Mesothelial cell of epicardium (in vitro differentiated cells): ENCODE results near the gene LMAN2. TPM values are rescaled to one million over a fixed set of nuclear protein-coding genes. Genes with fewer than 3 reads are reported as not detected.

Source experiments
- DNase-seq, 2 experiments: peaks; one replicate each; pipeline ENCODE4 v3.0.0; 2021; ENCODE audit warnings: low spot score in 2 of 2; ENCODE audit not compliant: unreplicated experiment in 2 of 2
- H3K27ac Mint-ChIP-seq: 2 replicates; pipeline ENCODE4 v1.8.0; 2021; ENCODE audit warnings: mixed read lengths
- H3K27me3 Mint-ChIP-seq: 2 replicates; pipeline ENCODE4 v1.8.0; 2021; ENCODE audit warnings: low read depth, mixed read lengths
- H3K36me3 Mint-ChIP-seq: 2 replicates; pipeline ENCODE4 v1.8.0; 2021; ENCODE audit warnings: mixed read lengths
- H3K4me1 Mint-ChIP-seq: 2 replicates; pipeline ENCODE4 v1.8.0; 2021; ENCODE audit warnings: mixed read lengths
- H3K4me3 Mint-ChIP-seq: 2 replicates; pipeline ENCODE4 v1.8.0; 2021; ENCODE audit warnings: mild to moderate bottlenecking, moderate library complexity, mixed read lengths
- H3K9me3 Mint-ChIP-seq: 2 replicates; pipeline ENCODE4 v1.8.0; 2021; ENCODE audit warnings: mixed read lengths
- total RNA-seq: library from RNA; stranded (reverse); gene quantifications from 3 replicates; pipeline ENCODE4 v1.2.1, GENCODE V29; 2021
- TF ChIP-seq, protein P1 (sequence below): fragments of 200-600 bp; sonication (generic); IDR thresholded peaks from one replicate; pipeline ENCODE4 v1.5.0; 2021; ENCODE audit warnings: antibody characterized with exemption; ENCODE audit not compliant: unreplicated experiment

LMAN2 gene
- total RNA-seq, 1 donor from 2014 or later = 85.4 TPM

DNA sequence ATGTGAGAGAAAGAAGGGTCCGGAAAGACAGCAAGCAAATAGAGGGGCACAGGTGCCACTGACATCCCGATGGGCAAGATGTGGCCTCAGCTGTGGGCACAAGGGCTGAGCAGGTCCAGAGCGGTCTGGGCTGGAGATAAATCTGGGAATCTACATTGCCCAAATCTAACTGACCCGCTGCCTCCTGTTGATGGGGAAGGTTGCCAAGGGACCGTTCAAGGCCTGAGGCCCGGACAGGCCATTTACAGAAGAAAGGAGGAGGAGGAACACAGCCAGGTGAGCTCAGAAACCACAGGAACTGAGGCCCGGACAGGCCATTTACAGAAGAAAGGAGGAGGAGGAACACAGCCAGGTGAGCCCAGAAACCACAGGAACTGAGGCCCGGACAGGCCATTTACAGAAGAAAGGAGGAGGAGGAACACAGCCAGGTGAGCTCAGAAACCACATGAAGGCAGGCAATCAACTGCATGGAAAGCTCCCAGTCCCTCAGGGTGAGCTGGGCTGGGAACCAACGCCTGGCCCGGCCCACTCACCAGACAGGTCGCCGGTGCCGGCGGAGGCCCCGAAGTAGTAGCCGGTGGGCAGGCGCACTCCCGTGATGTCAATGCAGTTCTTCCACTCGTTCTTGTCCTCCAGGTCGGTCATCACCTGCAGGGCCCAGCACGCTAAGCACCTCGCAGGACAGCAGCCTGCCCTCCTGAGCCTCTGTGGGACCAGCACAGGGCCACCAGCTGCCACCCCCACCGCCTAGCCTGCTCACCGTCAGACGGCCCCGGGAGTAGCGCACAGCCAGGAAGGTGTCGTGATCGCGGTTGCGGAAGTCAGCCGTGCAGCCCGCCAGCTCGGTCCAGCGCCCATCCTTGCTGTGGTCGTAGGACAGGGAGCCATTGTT is 14.6 kb downstream of the LMAN2 start:
- H3K27ac Mint-ChIP-seq = no peak overlapping the region
- TF ChIP-seq, protein P1, sequence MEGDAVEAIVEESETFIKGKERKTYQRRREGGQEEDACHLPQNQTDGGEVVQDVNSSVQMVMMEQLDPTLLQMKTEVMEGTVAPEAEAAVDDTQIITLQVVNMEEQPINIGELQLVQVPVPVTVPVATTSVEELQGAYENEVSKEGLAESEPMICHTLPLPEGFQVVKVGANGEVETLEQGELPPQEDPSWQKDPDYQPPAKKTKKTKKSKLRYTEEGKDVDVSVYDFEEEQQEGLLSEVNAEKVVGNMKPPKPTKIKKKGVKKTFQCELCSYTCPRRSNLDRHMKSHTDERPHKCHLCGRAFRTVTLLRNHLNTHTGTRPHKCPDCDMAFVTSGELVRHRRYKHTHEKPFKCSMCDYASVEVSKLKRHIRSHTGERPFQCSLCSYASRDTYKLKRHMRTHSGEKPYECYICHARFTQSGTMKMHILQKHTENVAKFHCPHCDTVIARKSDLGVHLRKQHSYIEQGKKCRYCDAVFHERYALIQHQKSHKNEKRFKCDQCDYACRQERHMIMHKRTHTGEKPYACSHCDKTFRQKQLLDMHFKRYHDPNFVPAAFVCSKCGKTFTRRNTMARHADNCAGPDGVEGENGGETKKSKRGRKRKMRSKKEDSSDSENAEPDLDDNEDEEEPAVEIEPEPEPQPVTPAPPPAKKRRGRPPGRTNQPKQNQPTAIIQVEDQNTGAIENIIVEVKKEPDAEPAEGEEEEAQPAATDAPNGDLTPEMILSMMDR = no peak
- H3K36me3 Mint-ChIP-seq = peaks cover 30% of the 10 kb centered on the region

DNA sequence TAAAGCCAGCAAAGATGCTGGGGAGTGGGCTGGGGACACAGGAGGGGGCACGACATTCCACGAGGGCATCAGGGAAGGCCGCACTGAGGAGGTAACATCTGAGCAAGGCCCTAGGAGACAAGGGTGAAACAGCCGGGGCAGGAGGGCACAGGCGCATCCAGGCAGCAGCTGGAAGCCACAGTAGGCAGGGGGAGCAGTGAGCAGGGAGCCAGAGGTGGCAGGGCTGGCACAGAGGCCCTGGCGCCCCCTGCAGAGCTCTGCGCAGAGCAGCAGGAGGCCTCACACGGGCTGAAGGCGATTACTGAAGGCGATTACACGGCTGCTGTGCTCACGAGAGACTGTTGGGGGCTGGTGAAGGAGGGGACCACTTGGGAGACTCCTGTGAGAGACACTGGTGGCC is 15.4 kb downstream of the LMAN2 start:
- TF ChIP-seq, protein P1 = no peak
- no peak overlapping the region for H3K4me3 Mint-ChIP-seq
- peaks cover 25% of the 10 kb centered on the region for H3K36me3 Mint-ChIP-seq
- no peak for DNase-seq
- no peaks in the 10 kb centered on the region for H3K4me1 Mint-ChIP-seq
- no peaks in the 10 kb centered on the region for H3K9me3 Mint-ChIP-seq
- H3K27me3 Mint-ChIP-seq = no peaks in the 10 kb centered on the region
- H3K27ac Mint-ChIP-seq = no peak overlapping the region

More for the DNA sequence above, 14.6 kb downstream of the LMAN2 start:
- Mint-ChIP-seq H3K27me3 (no peaks in the 10 kb centered on the region), H3K9me3 (no peaks in the 10 kb centered on the region), H3K4me3 (no peak overlapping the region), H3K4me1 (no peaks in the 10 kb centered on the region)
- DNase-seq = no peak

DNA sequence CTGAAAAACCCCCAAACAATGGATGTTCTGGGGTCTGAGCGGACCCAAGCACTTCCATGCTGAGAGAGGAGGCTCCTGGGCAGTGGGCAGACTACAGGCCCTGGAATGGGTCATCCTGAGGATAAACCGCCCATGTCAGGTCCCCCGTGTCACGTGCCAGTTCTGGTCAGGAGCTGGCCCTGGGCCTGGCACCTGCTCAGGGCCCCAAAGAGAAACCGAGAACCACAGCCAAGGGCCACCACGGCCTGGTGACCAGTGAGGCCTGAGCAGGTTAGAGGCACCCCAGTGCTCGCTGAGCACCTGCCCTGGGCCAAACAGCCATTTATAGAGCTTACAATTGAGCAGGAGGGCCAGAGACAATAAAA is 15.8 kb downstream of the LMAN2 start:
- Mint-ChIP-seq H3K27me3 (no peaks in the 10 kb centered on the region), H3K4me1 (no peaks in the 10 kb centered on the region), H3K4me3 (no peak overlapping the region), H3K9me3 (no peaks in the 10 kb centered on the region), H3K27ac (no peak overlapping the region), H3K36me3 (peaks cover 28% of the 10 kb centered on the region)
- DNase-seq = no peak
- TF ChIP-seq, protein P1 = no peak

DNA sequence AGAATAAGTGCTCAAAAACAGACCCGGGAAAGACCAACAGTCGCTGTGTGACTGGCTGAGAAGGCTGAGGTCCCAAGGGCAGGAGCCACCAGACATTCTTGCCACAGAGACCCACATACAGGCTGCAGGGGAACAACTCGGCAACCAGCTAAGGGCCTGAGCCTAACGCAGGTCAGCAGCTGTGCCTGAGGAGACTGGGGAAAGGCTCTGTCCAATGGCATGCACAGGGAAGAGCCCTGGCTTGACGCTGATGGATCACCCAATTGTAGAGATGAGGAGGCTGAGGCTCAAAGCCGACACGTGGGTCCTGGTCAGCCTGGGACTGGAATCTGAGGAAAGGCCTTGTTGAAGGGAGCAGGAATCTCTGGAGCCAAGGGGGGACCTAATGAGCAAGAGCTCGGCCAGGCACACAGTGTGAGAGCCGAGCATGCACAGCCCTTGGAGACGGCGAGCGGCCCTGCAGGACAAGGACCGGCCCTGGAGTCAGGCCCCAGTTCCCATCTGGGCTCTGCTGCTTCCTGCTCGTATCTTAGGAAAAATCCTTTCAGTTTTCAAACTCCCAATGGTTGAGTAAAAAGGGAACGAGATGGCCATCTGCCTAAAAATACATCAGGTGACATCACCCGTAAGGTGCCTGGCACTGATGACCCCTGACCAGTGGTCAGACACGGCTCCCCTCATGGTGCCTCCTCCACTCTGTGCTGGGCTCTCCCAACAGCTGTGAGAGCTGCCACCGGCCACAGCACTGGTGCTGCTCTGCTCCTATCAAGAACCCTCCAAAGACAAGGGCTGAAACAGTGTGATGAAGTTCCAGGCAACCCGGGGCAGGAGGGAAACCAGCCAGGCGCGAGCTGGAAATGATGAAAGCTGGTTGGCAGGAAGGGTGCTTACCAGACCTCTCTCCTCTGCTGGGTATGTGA is 16.4 kb downstream of the LMAN2 start:
- Mint-ChIP-seq H3K27me3 (no peaks in the 10 kb centered on the region), H3K4me3 (no peak overlapping the region), H3K9me3 (no peaks in the 10 kb centered on the region), H3K27ac (no peak overlapping the region), H3K4me1 (no peaks in the 10 kb centered on the region), H3K36me3 (peaks cover 32% of the 10 kb centered on the region)
- DNase-seq = no peak
- TF ChIP-seq, protein P1 = no peak

DNA sequence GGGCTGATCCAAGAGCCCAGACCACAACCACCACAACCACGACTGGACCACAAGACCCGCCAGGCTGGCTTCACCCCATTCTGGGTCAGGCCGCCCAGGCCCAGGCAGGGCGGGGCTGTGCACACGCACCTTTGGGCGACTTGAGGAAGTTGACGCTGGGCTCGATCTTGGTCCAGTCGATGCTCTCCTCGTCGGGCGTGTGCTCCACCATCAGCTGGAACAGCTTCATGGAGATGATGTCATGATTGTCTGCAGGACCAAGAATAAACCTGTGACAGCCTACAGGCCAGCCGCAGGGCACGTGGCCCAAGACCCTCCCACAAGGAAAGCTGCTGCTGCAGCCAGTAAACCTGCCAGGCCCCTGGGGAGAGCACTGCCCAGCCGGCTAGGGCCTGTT is 17.3 kb downstream of the LMAN2 start:
- no peaks in the 10 kb centered on the region for H3K27me3 Mint-ChIP-seq
- peaks cover 29% of the 10 kb centered on the region for H3K36me3 Mint-ChIP-seq
- TF ChIP-seq, protein P1 = no peak
- H3K4me3 Mint-ChIP-seq = no peak overlapping the region
- H3K9me3 Mint-ChIP-seq = no peaks in the 10 kb centered on the region
- H3K4me1 Mint-ChIP-seq = no peaks in the 10 kb centered on the region
- no peak overlapping the region for H3K27ac Mint-ChIP-seq
- no peak for DNase-seq
